A549 (cell line): Measurements from ENCODE around the gene KCNAB1. TPM values are rescaled to one million over a fixed set of nuclear protein-coding genes. Genes with fewer than 3 reads are reported as not detected.

Experiments
- ATAC-seq, 2 experiments: fragments of 200-7000 bp in 1 of 2; fragments of >200 bp in 1 of 2; cut with Nextera tagmentation in 1 of 2; cut with Tn5 transposase in 1 of 2; 3 replicates each; pipeline versions ENCODE4 v1.8.0 to v1.9.1; 2018 to 2020; ENCODE audit warnings: mild to moderate bottlenecking in 1 of 2, moderate library complexity in 1 of 2
- CTCF ChIA-PET: fragments of 300-600 bp; sonication (Branson Sonifier 250); formaldehyde crosslinking; extraction: SDS; loops from one replicate; lab custom pipeline; 2021; ENCODE audit warnings: antibody characterized with exemption, inconsistent platforms; lab: Yijun Ruan, JAX
- POLR2A ChIA-PET: fragments of 350-600 bp; formaldehyde crosslinking; extraction: SDS; loops from one replicate; lab custom pipeline; 2021; ENCODE audit warnings: antibody characterized with exemption, inconsistent platforms; lab: Yijun Ruan, JAX
- DNase-seq, 2 experiments: peaks; one replicate each; pipeline versions ENCODE4 v3.0.0 to v3.0.0-alpha.2; 2011 to 2016; ENCODE audit warnings: low read depth in 1 of 2, low spot score in 1 of 2
- FAIRE-seq: peaks from 2 replicates; lab custom pipeline; 2011; peaks lifted over from hg19 to GRCh38; lab: Jason Lieb, UNC
- H3K27ac ChIP-seq, 2 experiments: fragments of >200 bp; sonication (Bioruptor Twin); formaldehyde crosslinking; 3 replicates each; pipeline ENCODE4 v1.5.1; 2016 to 2017
- H3K4me1 ChIP-seq: fragments of >200 bp; sonication (Bioruptor Twin); formaldehyde crosslinking; 3 replicates; pipeline ENCODE4 v1.6.1; 2016
- H3K4me2 ChIP-seq: fragments of >200 bp; sonication (Bioruptor Twin); formaldehyde crosslinking; 3 replicates; pipeline ENCODE4 v1.6.1; 2016
- H3K4me3 ChIP-seq: fragments of >200 bp; sonication (Bioruptor Twin); formaldehyde crosslinking; 3 replicates; pipeline ENCODE4 v1.5.1; 2016
- H3K9me3 ChIP-seq: fragments of >200 bp; sonication (Bioruptor Twin); formaldehyde crosslinking; 3 replicates; pipeline ENCODE4 v1.6.1; 2016
- BHLHE40 ChIP-seq: IDR thresholded peaks from 2 replicates; pipeline ENCODE4 v1.6.1; 2012; ENCODE audit warnings: low read depth, low read length, inconsistent platforms
- CBX2 ChIP-seq: fragments of 200-600 bp; sonication (generic); IDR thresholded peaks from 2 replicates; pipeline ENCODE4 v1.6.1; 2016; ENCODE audit warnings: low read depth, mild to moderate bottlenecking, borderline replicate concordance
- EHF ChIP-seq: fragments of 250-450 bp; sonication (Bioruptor Pico); IDR thresholded peaks from 2 replicates; pipeline ENCODE4 v1.5.0; 2020; ENCODE audit warnings: mild to moderate bottlenecking
- EP300 ChIP-seq, 2 experiments: fragments of >200 bp; sonication (Bioruptor Twin); formaldehyde crosslinking; IDR thresholded peaks; 2 replicates in 1 of 2; 3 replicates in 1 of 2; pipeline ENCODE4 v1.6.1; 2016 to 2017
- ESRRA ChIP-seq: fragments of 150-350 bp; IDR thresholded peaks from 2 replicates; pipeline ENCODE4 v1.6.1; 2014; ENCODE audit warnings: mild to moderate bottlenecking, low read length, borderline replicate concordance
- FOSB ChIP-seq: fragments of 250-450 bp; sonication (Bioruptor Pico); IDR thresholded peaks from 2 replicates; pipeline ENCODE4 v1.5.0; 2020; ENCODE audit warnings: mild to moderate bottlenecking, moderate library complexity
- FOXS1 ChIP-seq: fragments of 250-450 bp; sonication (Bioruptor Pico); IDR thresholded peaks from 2 replicates; pipeline ENCODE4 v1.5.0; 2020; ENCODE audit warnings: mild to moderate bottlenecking, moderate library complexity
- HDAC2 ChIP-seq: fragments of 200-600 bp; sonication (generic); IDR thresholded peaks from 2 replicates; pipeline ENCODE4 v1.6.1; 2016
- HEYL ChIP-seq: fragments of 250-450 bp; sonication (Bioruptor Pico); IDR thresholded peaks from 2 replicates; pipeline ENCODE4 v1.8.0; 2021; ENCODE audit warnings: mild to moderate bottlenecking, moderate library complexity
- HOXB13 ChIP-seq: fragments of 250-450 bp; sonication (Bioruptor Pico); IDR thresholded peaks from 2 replicates; pipeline ENCODE4 v1.5.0; 2020; ENCODE audit warnings: low read depth, mild to moderate bottlenecking, moderate library complexity
- HOXB5 ChIP-seq: fragments of 250-450 bp; sonication (Bioruptor Pico); IDR thresholded peaks from 2 replicates; pipeline ENCODE4 v1.5.0; 2020; ENCODE audit warnings: mild to moderate bottlenecking, moderate library complexity
- JUN ChIP-seq, 2 experiments: fragments of >200 bp; sonication (Bioruptor Twin); formaldehyde crosslinking; IDR thresholded peaks; 2 replicates in 1 of 2; 3 replicates in 1 of 2; pipeline ENCODE4 v1.6.1; 2016 to 2017
- KDM1A ChIP-seq: fragments of 200-600 bp; sonication (generic); IDR thresholded peaks from 2 replicates; pipeline ENCODE4 v1.6.1; 2016; ENCODE audit warnings: low read depth, mild to moderate bottlenecking
- NR3C1 ChIP-seq: fragments of >200 bp; sonication (Bioruptor Twin); formaldehyde crosslinking; IDR thresholded peaks from 3 replicates; pipeline ENCODE4 v1.6.1; 2017
- POLR2A ChIP-seq: IDR thresholded peaks from 2 replicates; pipeline ENCODE4 v1.6.1; 2012; ENCODE audit warnings: mild to moderate bottlenecking, low read length
- POLR2AphosphoS2 ChIP-seq: conservative IDR thresholded peaks from 2 replicates; pipeline ENCODE4 v1.6.1; 2012; ENCODE audit warnings: low read length, improper control_type of control experiment, inconsistent platforms
- RAD21 ChIP-seq, 2 experiments: fragments of >200 bp in 1 of 2; sonication (Bioruptor Twin) in 1 of 2; formaldehyde crosslinking in 1 of 2; IDR thresholded peaks in 1 of 2; conservative IDR thresholded peaks in 1 of 2; 2 replicates in 1 of 2; 3 replicates in 1 of 2; pipeline ENCODE4 v1.6.1; 2012 to 2018; ENCODE audit warnings: inconsistent platforms in 1 of 2
- RARB ChIP-seq: fragments of 250-450 bp; sonication (Bioruptor Pico); IDR thresholded peaks from 2 replicates; pipeline ENCODE4 v1.8.0; 2021; ENCODE audit warnings: mild to moderate bottlenecking, moderate library complexity
- RCOR1 ChIP-seq: fragments of 150-350 bp; IDR thresholded peaks from 2 replicates; pipeline ENCODE4 v1.6.1; 2014; ENCODE audit warnings: antibody characterized with exemption, low read length, low read depth
- RNF2 ChIP-seq: fragments of 200-600 bp; sonication (generic); IDR thresholded peaks from 2 replicates; pipeline ENCODE4 v1.6.1; 2016; ENCODE audit warnings: low read depth, mild to moderate bottlenecking, antibody characterized with exemption, moderate library complexity, borderline replicate concordance
- ZC3H11A ChIP-seq: fragments of 450-650 bp; IDR thresholded peaks from 2 replicates; pipeline ENCODE4 v1.6.1; 2014; ENCODE audit warnings: antibody characterized with exemption, mild to moderate bottlenecking
- ZNF302 ChIP-seq: fragments of 250-450 bp; sonication (Bioruptor Pico); IDR thresholded peaks from 2 replicates; pipeline ENCODE4 v1.9.0; 2021; ENCODE audit warnings: inconsistent platforms, mild to moderate bottlenecking, moderate library complexity
- WGBS: methylation state at CpG from one replicate; pipeline ENCODE4 v1.1.6; 2017; ENCODE audit errors: missing lambda C conversion rate; 5-methylcytosine and 5-hydroxymethylcytosine counted together
- polyA plus RNA-seq, 4 experiments: library from polyadenylated mRNA; depleted of rRNA in 3 of 4; stranded (reverse); fragments of >200 nt; fragmentation: RNase III in 1 of 4; extraction: RNeasy Plus Mini Kit Qiagen cat#74134 plus additional on column Dnase treatment in 1 of 4; gene quantifications; 2 replicates in 3 of 4; 3 replicates in 1 of 4; pipeline ENCODE4 v1.2.3, GENCODE V29; 2011 to 2017
- TF ChIP-seq, protein P1 (sequence below): fragments of 250-450 bp; sonication (Bioruptor Pico); IDR thresholded peaks from 2 replicates; pipeline ENCODE4 v1.5.0; 2021; ENCODE audit warnings: mild to moderate bottlenecking, moderate library complexity, borderline replicate concordance
- TF ChIP-seq, protein P2 (sequence below): fragments of >200 bp; sonication (Bioruptor Twin); formaldehyde crosslinking; IDR thresholded peaks from 3 replicates; pipeline ENCODE4 v1.5.1; 2016
- TF ChIP-seq, protein P3 (sequence below): fragments of 150-350 bp; IDR thresholded peaks from 2 replicates; pipeline ENCODE4 v1.6.1; 2014; ENCODE audit warnings: low read depth, mild to moderate bottlenecking, low read length
- TF ChIP-seq, protein P4 (sequence below): IDR thresholded peaks from 2 replicates; pipeline ENCODE4 v1.6.1; 2012
- TF ChIP-seq, protein P5 (sequence below): IDR thresholded peaks from 2 replicates; pipeline ENCODE4 v1.6.1; 2012

Gene KCNAB1
- polyA plus RNA-seq, 2 of the 4 experiments (the other 2 are of a cell fraction), result not detected

DNA sequence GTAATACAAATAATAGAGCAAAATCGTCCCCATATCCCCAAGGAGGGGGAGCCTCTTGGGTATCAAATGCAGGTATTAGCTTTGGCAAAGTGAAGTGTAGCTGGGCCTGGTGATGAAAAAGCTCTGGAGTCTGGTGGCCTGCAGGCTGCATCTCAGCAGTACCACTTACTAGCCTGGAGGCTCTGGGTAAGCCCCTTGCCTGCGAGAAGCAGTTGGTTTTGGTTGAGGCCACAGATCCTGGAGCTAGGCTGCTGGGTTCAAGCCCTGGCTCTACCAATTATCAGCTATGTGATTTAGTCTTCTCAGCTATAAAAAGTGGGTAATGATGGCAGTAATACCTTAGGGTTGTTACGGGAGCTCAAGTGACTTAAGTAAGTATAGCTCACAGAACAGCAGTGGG is 6.1 kb downstream of the KCNAB1 start:
- ChIA-PET CTCF (interaction anchor here (1.6 kb wide), 1 partner anchor 25 kb away, joined by 7 read pairs; no protein-coding TSS in a partner anchor), POLR2A (no interaction called here)
- Histone ChIP-seq H3K27ac (no peak overlapping the region), H3K4me2 (no peak overlapping the region), H3K9me3 (no peaks in the 10 kb centered on the region), H3K4me1 (no peaks in the 10 kb centered on the region), H3K4me3 (no peak overlapping the region)
- FAIRE-seq (no peak), ATAC-seq (no peak), DNase-seq (no peak)
- 17% methylated on average over 3 of the region's 3 CpGs for WGBS
- TF ChIP-seq ESRRA (no peak), JUN (IDR thresholded peaks at IDR 0.05) (no peak), HDAC2 (no peak), HEYL (CRISPR knock-in tag) (no peak), ZC3H11A (no peak), FOXS1 (CRISPR knock-in tag) (no peak), FOSB (no peak), NR3C1 (no peak)

DNA sequence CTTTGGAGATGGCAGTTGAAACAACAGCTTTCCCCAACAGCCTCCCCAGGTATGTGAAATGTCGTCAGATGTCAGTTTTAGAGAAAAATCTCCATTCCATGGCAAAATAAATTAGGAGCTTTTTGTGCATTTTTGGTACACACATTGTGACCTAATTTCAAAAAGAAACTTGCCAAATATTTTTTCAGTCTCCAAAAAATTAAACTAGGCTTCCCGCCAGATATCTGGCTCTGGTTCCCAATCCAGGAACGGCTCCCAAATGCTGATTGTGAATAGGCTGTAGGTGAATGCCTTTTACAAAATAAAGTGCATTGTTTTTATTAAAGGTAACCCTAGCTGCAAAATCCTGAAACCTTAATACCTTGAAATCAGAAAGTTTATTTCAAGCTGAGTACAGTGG is 10.9 kb downstream of the KCNAB1 start:
- DNase-seq (no peak), ATAC-seq (no peak), FAIRE-seq (no peak)
- Histone ChIP-seq H3K4me3 (no peak overlapping the region), H3K27ac (no peak overlapping the region), H3K4me1 (no peaks in the 10 kb centered on the region), H3K9me3 (no peaks in the 10 kb centered on the region), H3K4me2 (no peak overlapping the region)
- no peak for TF ChIP-seq HEYL (CRISPR knock-in tag)
- no peak for TF ChIP-seq BHLHE40
- TF ChIP-seq EHF (CRISPR knock-in tag), result no peak
- TF ChIP-seq, protein P1, sequence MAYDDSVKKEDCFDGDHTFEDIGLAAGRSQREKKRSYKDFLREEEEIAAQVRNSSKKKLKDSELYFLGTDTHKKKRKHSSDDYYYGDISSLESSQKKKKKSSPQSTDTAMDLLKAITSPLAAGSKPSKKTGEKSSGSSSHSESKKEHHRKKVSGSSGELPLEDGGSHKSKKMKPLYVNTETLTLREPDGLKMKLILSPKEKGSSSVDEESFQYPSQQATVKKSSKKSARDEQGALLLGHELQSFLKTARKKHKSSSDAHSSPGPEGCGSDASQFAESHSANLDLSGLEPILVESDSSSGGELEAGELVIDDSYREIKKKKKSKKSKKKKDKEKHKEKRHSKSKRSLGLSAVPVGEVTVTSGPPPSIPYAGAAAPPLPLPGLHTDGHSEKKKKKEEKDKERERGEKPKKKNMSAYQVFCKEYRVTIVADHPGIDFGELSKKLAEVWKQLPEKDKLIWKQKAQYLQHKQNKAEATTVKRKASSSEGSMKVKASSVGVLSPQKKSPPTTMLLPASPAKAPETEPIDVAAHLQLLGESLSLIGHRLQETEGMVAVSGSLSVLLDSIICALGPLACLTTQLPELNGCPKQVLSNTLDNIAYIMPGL, result no peak
- no peak for TF ChIP-seq ESRRA
- TF ChIP-seq HOXB5 (CRISPR knock-in tag), result no peak
- TF ChIP-seq, protein P2, sequence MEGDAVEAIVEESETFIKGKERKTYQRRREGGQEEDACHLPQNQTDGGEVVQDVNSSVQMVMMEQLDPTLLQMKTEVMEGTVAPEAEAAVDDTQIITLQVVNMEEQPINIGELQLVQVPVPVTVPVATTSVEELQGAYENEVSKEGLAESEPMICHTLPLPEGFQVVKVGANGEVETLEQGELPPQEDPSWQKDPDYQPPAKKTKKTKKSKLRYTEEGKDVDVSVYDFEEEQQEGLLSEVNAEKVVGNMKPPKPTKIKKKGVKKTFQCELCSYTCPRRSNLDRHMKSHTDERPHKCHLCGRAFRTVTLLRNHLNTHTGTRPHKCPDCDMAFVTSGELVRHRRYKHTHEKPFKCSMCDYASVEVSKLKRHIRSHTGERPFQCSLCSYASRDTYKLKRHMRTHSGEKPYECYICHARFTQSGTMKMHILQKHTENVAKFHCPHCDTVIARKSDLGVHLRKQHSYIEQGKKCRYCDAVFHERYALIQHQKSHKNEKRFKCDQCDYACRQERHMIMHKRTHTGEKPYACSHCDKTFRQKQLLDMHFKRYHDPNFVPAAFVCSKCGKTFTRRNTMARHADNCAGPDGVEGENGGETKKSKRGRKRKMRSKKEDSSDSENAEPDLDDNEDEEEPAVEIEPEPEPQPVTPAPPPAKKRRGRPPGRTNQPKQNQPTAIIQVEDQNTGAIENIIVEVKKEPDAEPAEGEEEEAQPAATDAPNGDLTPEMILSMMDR, result no peak
- no peak for TF ChIP-seq KDM1A
- TF ChIP-seq ZNF302 (CRISPR knock-in tag), result no peak
- POLR2A ChIA-PET, result no interaction called here
- WGBS, result 37% methylated on average over 3 of the region's 3 CpGs
- CTCF ChIA-PET, result interaction anchor here (1.5 kb wide), 2 partner anchors 19 to 124 kb away, joined by 3 read pairs; no protein-coding TSS in a partner anchor

DNA sequence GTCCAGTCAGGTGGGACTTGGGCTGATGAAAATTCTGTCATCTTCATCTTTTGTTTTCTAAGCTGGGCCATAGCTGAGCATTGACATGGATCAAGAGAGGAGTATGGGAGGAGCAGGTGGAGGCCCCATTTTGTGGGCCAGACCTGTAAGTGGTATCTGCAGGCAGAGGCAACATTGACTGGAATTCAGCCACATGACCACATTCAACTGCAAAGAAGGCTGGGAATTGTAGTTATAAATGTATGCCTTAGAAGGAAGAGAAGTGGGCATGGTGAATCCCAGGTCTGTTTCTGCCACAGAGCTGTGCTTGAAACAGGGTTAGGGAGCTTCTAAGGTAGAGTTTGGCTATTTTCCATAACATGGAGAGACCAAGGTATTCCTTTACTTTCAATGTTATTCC is 11.4 kb downstream of the KCNAB1 start:
- no peak overlapping the region for H3K4me3 ChIP-seq
- no peak overlapping the region for H3K27ac ChIP-seq
- H3K4me2 ChIP-seq, result no peak overlapping the region
- POLR2A ChIA-PET, result no interaction called here
- no peak for DNase-seq
- ATAC-seq, result no peak
- FAIRE-seq, result no peak
- TF ChIP-seq RCOR1 (no peak), RARB (CRISPR knock-in tag) (no peak), EP300 (IDR thresholded peaks at IDR 0.05) (no peak), POLR2AphosphoS2 (no peak), CBX2 (no peak), RAD21 (conservative IDR thresholded peaks at IDR 0.05 in 1 of 2, IDR thresholded peaks at IDR 0.05 in 1 of 2) (no peak), HOXB13 (no peak), RNF2 (no peak), POLR2A (no peak), NR3C1 (no peak)
- TF ChIP-seq, protein P3, sequence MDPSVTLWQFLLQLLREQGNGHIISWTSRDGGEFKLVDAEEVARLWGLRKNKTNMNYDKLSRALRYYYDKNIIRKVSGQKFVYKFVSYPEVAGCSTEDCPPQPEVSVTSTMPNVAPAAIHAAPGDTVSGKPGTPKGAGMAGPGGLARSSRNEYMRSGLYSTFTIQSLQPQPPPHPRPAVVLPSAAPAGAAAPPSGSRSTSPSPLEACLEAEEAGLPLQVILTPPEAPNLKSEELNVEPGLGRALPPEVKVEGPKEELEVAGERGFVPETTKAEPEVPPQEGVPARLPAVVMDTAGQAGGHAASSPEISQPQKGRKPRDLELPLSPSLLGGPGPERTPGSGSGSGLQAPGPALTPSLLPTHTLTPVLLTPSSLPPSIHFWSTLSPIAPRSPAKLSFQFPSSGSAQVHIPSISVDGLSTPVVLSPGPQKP, result no peak
- TF ChIP-seq, protein P4, sequence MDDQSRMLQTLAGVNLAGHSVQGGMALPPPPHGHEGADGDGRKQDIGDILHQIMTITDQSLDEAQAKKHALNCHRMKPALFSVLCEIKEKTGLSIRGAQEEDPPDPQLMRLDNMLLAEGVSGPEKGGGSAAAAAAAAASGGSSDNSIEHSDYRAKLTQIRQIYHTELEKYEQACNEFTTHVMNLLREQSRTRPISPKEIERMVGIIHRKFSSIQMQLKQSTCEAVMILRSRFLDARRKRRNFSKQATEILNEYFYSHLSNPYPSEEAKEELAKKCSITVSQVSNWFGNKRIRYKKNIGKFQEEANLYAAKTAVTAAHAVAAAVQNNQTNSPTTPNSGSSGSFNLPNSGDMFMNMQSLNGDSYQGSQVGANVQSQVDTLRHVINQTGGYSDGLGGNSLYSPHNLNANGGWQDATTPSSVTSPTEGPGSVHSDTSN, result no peak
- TF ChIP-seq, protein P5, sequence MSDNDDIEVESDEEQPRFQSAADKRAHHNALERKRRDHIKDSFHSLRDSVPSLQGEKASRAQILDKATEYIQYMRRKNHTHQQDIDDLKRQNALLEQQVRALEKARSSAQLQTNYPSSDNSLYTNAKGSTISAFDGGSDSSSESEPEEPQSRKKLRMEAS, result no peak
- no peaks in the 10 kb centered on the region for H3K9me3 ChIP-seq
- H3K4me1 ChIP-seq, result no peaks in the 10 kb centered on the region
- CTCF ChIA-PET, result interaction anchor here (1.5 kb wide), 2 partner anchors 19 to 125 kb away, joined by 3 read pairs; no protein-coding TSS in a partner anchor
